Metanephros (tissue), 1 donor: ENCODE measurements around the gene PRPF40A. TPM values are rescaled to one million over a fixed set of nuclear protein-coding genes. Genes with fewer than 3 reads are reported as not detected.

Source experiments
- total RNA-seq: library from RNA; depleted of rRNA; stranded (reverse); fragments of >200 nt; gene quantifications from one replicate; pipeline ENCODE4 v1.2.3, GENCODE V29; 2014

The PRPF40A gene
- total RNA-seq, result 76.0 TPM

GRCh38 chr2:152717228-152718075, at the start of gene PRPF40A:
Gene PRPF40A (minus strand): TSS chr2:152717461. CDS start chr2:152717439, 22 bp downstream.

GRCh38 chr2:152718076-152718908, 1.0 kb upstream of the PRPF40A start, which contains the start of gene ARL6IP6:
Gene ARL6IP6 (plus strand): TSS chr2:152718620. CDS start chr2:152718625, 5 bp downstream.

Other genes starting within 250 kb of the PRPF40A start
- 23.8 TPM for gene ARL6IP6, start 1.2 kb upstream of the PRPF40A start, total RNA-seq